Right lobe of liver (tissue), 4 donors: Measurements from ENCODE around the gene MOB2.

ENCODE experiments used
- CTCF ChIP-seq, 4 donors: fragments of 200-600 bp in 3 of 4; fragments of 450-650 bp in 1 of 4; IDR thresholded peaks; one replicate each; pipeline versions ENCODE4 v1.5.1 to v1.8.0; 2016 to 2022; ENCODE audit warnings: antibody characterized with exemption in 4 of 4, mild to moderate bottlenecking in 2 of 4
- POLR2A ChIP-seq: fragments of 450-650 bp; IDR thresholded peaks from one replicate; pipeline ENCODE4 v1.6.1; 2017; ENCODE audit warnings: antibody characterized with exemption, mild to moderate bottlenecking
- donor health status: DM: no; HTN: no; CAD: no.
- donor health status: DM: no; HTN: no; CAD: no.
- donor health status: DM: no; HTN: yes; CAD: no.

GRCh38 chr11:1519028-1520010 is 32.7 kb upstream of the MOB2 start:
- TF ChIP-seq CTCF (IDR thresholded peaks at IDR 0.05) = no peak
- no peak for TF ChIP-seq POLR2A
